Effector CD4-positive, alpha-beta T cell (primary cell): ENCODE results near the gene CALY.
A peak's percentile ranks its signal among the peaks of the same experiment; 100 is the strongest.

ENCODE experiments used
- DNase-seq: peaks from one replicate; pipeline ENCODE4 v3.0.0-alpha.2; 2020

CALY gene

DNA sequence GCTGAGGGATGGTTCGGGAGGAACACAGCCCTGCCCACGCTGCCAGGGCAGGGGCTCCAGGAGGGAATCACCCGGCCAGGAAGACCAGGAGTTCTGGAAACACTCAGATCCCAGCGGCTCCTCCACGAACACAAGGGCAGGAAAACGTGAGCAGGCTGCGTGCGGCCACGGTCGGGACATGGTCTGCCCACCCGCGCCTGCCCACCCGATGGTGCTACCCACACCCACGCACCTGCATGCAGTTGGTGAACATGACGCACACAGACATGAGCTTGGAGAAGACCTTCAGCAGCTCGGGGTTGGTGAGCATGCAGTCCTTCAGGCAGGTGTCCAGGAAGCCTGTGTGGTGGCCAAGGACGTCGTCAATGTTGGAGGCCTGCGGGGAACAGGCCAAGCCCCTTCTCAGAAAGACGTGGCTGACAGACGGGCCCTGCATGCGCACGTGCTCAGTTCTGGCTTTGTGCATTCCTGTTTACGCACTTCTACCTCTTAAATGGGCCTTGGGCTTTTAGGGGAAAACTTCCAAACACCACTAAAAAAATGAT is 53.8 kb downstream of the CALY start:
- DNase-seq, result no peak

DNA sequence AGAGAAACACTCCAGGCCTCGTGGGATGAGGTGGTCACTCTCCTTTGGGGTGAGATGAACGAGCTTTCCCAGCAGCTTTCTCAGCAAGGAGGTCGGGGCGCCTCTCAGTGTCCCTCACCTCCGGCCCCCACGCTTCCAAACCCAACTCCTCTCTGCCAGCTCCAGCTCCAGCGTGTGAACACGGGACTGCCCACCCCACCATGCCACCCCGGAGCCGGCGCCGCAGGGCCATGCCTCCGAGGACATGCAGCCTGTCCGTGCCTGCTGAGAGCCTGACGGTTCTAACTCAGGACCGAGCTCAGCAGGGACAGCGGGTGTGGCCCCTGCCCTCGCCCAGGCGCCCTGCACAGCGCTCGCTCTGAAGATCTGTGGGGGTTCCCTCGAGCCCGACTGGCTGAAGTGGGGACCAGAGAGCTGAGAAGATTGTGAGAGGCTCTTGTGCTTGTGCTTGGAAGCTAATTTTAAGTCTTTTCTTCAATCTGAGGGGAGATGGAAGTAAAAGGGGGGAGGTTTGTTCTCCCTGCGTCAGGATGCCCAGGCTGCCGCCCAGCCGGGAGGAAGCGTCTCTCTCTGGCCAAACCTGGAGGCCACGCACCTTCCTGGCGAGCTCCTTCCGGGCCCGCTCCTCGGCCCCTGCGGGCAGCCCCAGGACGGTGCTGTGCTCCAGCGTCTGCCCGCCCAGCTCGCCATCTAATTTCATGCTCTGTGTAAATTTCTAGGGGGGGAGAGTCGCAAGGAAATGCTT is 54.9 kb downstream of the CALY start:
- DNase-seq, result no peak

DNA sequence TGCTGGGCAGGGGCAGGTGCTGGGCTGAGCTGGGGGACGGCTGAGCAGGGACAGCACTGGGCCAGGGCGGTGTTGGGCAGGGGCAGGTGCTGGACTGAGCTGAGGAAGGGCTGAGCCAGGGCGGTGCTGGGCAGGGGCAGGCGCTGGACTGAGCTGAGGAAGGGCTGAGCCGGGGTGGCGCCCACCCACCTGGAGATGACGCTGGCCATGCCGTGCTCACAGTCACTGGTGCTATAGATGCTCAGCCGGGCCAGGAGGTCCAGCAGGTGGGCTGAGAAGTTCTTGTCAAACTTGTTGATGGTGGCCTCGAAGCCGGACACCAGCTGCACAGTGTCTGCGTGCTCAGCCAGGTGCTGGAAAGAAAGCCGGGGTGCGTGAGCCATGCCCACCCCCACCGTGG is 55.6 kb downstream of the CALY start:
- DNase-seq, result no peak

DNA sequence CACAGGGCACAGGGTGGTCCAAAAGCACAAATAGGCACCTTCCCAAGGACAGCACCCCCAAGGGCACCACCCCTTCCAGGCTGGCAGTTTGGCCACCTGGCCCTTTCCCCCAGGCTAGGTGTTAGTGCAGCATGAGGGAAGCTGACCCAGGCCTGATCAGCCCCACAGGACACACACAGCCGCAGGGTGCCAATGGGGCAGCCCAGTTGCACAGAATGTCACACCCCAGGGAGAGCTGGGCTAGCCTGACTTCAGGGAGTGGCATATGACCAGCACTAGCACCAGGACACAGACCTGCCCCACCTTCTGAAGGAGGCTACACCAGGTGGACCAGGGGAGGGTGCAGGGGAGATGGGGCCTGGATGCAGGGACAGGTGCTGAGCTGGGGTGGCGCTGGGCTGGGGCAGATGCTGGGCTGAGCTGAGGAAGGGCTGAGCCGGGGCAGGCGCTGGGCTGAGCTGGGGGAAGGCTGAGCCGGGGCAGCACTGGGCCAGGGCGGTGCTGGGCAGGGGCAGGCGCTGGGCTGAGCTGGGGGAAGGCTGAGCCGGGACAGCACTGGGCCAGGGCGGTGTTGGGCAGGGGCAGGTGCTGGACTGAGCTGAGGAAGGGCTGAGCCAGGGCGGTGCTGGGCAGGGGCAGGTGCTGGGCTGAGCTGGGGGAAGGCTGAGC is 56.2 kb downstream of the CALY start:
- DNase-seq, result no peak

DNA sequence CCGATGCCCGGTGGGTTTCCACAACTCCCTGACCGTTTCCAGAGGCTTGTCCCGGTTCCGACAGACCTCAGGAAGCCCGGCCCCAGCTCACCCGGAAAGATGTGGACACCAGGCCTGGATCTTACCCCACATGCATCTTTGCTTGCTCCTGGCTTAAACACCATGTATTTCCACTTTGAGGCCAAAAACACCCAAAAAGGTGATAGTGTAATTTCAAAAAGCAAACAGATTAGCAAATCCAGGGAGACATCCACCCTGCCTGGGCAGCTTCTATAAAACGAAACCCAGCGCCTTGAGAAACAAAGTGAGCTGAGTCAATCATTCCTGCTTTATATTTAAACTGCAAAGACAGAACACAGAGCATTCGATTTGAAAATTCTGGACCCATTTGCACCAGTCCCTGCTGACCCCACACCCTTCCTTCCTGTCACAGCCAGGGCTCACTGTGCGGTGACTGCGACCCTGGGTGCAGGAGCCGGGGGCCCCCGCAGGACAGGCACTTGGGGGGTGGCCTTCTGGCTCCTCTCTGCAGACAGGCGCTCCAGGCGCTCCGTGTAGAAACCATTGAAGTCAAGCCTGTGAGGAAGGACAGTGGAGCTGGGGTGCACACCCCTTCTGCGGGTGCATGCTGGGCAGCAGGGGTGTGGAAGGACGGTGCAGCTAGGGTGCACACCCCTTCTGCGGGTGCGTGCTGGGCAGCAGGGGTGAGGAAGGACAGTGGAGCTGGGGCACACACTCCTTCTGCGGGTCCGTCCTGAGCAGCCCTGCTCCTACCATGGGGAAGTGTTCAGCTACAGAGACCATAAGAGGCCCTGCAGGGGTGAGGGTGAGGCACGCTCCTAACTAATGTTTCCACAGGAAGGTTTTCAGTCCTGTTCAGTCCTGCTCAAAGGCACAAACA is 57.1 kb downstream of the CALY start:
- no peak for DNase-seq

DNA sequence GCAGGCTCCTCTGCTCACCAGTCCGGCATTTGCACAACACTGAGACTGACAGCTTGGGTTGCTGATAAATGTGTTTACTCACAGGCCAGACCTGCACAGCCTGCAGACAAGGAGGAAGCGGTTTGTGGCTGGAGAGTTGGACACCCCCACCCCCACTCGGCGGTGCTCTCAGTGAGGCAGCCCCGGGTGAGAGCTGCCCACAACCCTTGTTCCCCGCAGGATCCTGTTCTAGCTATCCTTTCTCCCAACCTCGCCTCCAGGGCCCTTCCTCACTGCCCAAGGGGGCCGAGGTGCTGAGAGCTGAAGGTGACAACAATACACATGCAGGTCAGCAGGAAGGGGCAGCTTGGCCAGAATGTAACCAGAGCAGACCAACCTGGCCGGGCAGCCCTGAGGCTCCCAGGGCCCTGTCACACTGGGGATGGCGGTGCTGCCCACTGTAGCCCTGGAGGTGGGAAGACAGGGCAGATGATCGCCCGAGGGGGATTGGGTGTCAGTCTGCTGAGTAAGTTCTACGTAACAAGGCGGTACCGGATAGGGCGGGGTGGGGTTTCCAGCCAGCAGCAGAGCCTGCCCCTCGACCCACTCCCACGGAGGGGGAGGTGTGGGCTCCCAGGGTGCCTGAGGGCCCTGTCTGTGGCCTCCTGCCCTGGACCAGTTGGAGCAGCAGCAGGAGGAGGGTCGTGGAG is 58.0 kb downstream of the CALY start:
- DNase-seq, result peak; percentile 62

DNA sequence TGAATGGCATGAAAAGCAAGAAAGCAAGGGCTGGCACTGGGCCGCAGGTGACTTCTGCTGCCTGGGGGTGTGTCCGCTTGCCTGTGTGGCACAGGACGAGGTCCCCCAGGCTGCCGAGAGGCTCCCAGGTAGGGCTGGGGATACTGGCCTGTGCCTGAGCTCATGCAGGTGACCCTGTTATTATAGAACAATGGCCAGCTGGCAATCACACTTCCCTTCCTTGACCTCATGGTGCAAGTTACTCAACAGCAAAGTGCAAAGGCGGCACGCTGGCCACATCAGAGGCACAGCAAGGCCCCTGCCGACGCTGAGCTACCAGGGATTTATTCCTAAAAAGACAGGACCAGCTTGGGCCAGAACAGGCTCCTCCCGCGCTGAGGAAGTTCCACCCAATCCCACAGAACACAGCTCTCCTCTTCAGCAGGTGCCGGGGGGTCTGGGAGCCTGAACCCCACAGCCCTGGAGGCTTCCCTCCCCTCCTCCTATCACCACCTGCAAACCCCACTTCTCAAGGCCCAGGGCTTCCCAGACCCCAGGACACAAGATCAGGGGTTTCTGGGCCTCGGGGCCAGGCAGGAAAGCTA is 58.6 kb downstream of the CALY start:
- DNase-seq, result no peak

DNA sequence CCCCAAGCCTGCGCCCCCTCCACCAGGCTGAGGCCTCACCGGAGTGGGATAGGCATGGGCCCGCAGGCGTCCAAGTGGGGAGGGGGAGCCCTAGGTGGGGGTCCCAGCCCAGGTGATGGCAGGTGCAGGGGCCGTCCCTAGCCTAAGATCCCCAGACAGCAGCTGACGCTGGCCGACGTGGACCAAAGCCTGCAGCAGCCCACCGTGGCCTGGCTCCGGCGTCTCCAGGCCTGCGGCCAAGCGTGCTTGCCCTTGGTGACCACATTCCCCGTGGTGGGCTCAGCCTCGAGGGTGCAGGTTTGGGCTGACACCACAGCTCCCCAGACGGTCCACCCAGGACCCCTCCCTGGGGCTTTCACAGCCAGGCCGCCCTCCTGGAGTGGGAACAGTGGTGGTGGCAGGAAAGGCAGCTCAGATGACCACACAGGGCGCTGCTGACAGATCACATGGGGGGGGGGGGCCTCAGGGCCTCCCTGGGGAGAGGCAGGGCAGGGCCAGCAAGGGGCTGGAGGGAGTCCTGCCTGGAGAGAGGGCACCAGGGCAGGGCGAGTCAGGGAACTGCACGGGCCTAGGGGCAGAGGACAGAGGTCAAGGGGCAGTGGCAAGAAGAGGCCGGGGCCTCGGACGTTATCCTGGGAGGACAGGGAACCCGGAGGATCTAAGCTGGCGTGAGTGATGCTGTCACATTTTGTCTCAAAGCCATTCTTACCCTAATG is 59.3 kb downstream of the CALY start:
- no peak for DNase-seq

DNA sequence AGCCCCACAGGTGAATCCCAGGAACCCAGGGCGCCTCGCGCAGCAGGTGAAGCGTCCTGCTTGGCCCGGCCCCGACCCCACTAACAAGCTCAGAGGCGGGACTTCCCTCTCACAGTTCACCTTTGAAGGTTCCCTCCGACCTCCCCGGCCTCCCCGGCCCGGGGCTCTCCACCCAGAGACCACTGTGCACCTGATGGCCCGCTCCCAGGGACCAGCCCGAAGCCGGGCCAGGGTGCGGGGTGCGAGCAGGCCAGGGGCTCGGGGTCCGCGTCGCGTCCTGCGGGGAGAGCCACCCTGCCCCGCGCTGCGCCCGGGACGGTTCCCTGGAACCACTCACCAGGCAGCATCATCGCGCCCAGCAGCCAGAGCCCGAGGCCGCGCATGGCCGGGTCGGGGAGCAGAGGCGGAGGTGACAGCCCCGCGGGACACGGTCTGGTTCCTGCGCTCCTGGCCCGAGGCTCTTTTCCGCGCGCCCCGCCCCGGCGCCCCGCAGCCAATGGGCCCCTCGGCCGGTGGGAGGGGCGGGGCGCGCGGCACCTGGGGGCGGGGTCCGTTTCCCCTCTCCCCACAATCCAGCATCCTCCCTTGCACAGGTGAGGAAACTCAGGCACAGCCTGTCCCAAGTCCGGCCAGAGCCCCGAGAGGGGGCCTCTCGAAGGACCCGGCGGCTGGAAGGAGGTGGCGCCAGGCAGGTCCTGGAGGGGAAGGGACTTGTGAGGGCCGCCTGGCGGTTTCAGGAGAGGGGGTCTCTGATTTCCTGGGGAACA is 60.1 kb downstream of the CALY start, which contains the start of gene ADAM8:
Gene ADAM8 (minus strand): TSS at position 434 of the 767 bp plus-strand sequence. CDS start 51 bp downstream, at position 383.
- DNase-seq, result peak; percentile 59

DNA sequence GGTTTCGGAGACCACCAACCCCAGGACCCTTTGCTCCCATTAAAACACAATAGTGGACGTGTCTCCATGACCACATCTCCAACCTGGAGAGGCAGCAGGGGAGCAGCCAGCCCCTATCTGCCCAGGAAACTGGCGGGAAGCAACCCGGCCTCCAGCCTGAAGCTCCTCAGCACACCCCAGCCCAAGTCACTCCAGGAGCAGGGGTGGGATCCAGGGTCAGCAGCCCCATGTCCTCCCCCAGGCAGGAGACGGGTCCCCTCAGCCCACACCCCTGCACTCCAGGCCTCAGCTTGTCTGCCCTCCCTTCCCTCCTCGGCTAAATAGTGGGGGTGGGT is 60.6 kb downstream of the CALY start:
- no peak for DNase-seq

DNA sequence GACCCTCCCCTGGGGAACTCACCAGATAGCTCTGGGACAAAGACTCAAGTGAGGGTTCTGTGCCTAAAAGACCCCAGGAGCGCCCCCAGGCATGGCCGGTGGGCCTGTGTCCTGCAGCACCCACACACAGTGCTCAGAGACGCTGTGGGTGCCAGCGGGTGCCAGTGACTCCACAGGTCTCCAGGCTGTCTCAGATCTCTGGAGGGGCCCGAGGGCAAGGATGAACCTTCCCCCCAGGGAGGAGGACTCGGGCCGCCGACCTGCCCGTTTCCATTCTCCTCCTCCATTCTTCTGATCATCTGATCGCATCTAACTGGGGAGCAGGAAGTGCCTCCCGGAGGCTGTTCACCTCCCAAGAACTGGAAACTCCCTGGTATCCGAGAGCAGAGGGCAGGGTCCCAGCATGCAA is 61.0 kb downstream of the CALY start:
- DNase-seq, result peak; percentile 33

DNA sequence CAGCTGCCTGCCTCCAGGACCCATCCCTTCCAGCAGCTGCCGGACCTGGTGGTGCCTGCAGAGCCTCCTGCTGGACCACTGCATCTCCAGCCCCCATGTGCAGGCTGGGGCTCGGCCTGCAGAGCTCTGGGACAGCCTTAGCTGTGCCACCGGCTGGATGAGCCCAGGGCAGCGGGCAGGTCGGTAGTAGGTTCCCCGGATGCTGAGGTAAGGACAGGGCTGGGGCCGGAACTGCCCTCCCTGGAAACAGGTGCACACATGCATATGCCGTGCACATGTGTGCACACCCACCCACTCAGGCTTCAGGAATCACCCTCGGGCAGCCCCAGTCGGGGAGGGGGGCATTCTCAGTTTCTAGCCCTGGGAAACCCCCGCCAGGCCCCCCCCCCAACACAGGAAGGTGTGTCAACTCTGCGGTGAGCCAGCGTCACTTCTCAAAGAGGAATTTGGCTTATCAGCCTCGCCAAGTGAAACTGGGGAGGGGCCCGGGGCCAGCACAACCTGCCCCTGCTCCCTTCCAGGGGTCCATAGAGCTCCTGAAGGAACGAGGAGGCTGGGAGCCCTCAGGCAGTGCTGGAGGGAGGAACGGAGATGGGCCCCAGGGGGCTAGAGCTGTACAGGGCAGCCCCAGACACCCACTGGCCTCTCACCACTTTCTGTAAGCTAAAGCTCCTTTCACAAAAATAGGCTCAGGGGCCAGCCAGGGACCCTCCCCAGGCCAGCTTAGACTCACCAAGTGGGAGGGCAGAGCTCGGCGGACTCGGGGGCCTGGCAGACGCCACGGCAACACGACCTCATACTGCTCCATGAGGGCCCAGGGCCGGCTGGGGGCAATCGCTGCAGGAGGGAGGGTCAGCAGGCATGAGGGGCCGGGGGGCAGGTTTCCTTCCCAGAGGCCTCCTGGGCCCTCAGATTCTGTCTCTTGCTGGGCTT is 61.7 kb downstream of the CALY start:
- peak; percentile 82 for DNase-seq
